ENCODE measurements around the gene NXPH2.
"Not testable (repeated sequence)": the region's sequence is repeated elsewhere in the genome, so short reads cannot be mapped to it uniquely, and the experiment has no call there.

The NXPH2 gene

DNA sequence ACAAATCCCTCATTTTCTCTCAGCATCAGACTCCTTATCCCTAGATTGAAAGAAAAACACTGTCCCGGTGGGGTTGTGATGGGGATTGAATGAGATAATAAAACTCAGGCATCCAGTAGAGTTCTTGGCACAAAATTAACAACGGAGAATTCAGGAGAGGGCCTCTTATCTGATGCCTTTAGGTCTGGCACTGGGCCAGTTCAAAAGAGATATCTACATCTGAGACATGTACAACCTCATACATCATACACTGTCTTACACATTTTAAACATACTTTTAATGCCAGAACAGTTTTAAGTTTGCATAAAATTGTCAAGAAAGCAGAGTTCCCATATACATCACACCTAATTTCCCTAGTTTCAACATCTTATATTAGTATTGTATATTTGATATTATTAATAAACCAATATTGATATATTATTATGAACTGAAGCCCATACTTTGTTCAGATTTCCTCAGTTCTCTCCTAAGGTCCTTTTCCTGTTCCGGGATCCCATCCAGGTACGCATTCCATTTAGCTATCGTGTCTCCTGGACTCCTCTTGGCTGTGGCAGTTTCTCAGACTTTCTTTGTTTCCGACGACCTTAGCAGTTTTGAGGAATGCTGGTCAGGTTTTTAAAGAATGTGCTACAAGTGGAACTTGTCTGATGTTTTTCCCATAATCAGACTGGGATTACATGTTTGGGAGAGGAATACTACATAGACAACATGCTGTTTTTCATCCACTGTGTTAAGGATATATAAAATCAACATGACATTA lies 27.8 kb downstream of the NXPH2 start:
- no peak for DNase-seq

- no peak for DNase-seq
These were observed 35.5 kb downstream of the NXPH2 start for GRCh38 chr2:138744713-138745112.

GRCh38 chr2:138742441-138743057 lies 37.6 kb downstream of the NXPH2 start:
- no peak for DNase-seq

DNA sequence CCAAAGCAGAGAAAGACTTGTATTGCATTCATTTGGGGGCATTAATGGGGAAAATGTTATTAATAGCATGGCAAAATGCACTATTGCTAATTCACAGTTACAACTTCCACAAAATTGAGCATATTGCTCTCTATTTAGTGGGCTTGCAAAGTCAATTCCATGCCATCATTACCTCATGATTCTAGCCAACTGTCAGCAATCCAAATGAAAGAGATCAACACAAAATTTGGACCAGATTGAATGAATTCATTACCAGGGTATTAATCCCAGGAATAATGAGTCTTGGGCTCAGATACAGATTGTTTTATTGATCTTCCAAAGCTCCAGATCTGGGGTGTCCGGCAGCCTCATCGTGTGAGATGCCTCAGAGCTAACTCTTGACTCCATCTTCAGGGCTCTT lies 38.3 kb downstream of the NXPH2 start:
- no peak for DNase-seq

- DNase-seq: not testable (repeated sequence)
These were observed 43.1 kb downstream of the NXPH2 start for GRCh38 chr2:138737009-138737554.

GRCh38 chr2:138732651-138733050 lies 47.5 kb downstream of the NXPH2 start:
- DNase-seq: no peak

DNA sequence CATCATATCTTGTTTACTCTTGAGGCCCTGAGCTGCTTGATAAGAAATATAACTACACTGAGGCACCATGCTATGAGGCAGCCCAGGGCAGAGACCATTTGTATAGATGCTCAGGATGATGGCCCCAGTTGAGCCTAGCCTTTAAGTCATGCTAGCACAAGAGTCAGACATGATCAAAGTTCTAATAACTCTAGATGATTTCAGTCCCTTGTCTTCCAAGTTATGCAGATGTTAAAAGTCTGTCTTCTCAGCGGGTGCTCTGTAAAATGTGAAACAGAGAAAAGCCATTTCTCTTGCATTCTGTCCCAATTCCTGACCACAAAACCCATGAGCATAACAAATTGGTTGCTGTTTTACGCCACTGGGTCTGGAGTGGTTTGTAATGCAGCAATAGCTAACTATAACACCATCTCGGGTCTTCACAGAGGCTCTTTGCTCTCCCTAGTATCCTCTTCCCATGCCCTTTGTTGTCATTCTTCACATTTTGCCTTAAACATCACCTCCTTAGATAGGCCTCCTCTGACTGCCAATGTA lies 49.6 kb downstream of the NXPH2 start:
- DNase-seq: no peak

- DNase-seq: no peak
These were observed 52.2 kb downstream of the NXPH2 start for GRCh38 chr2:138727956-138728355.

GRCh38 chr2:138726681-138727080 lies 53.5 kb downstream of the NXPH2 start:
- DNase-seq: no peak

DNA sequence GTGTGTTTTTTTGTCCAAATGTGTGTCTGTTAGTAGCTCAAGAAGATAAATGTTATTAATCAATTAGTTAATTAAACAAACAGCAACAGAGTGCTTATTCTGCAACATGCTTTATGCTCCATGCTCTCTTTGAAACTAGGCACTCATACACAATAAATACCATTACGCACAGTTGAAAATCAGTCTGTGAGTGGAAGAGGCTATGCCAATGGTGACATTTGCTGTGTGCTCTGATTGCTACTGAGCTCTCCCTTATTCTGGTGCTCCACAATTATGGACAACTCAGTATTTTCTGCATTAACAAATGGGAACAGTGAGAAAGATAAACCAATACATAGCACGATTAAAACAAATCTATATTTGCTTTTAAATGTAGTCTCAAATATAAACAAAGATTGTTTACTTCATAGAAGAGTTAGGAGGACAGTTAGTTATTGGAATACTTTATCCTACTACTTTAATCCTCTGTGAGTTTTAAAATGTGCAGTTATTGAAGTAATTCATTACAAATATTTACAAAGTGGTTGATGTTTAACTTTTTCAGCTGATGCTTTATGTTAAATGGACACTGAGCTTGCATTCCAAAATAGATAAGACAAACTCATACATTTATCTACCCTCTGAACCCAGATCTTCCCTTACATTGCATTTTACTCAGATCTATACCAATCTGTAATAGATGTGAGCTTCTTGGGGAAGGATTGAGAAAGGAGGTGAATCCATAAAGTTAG lies 55.3 kb downstream of the NXPH2 start:
- DNase-seq: no peak

- no peak for DNase-seq
These were observed 55.9 kb downstream of the NXPH2 start for GRCh38 chr2:138724327-138724726.

DNA sequence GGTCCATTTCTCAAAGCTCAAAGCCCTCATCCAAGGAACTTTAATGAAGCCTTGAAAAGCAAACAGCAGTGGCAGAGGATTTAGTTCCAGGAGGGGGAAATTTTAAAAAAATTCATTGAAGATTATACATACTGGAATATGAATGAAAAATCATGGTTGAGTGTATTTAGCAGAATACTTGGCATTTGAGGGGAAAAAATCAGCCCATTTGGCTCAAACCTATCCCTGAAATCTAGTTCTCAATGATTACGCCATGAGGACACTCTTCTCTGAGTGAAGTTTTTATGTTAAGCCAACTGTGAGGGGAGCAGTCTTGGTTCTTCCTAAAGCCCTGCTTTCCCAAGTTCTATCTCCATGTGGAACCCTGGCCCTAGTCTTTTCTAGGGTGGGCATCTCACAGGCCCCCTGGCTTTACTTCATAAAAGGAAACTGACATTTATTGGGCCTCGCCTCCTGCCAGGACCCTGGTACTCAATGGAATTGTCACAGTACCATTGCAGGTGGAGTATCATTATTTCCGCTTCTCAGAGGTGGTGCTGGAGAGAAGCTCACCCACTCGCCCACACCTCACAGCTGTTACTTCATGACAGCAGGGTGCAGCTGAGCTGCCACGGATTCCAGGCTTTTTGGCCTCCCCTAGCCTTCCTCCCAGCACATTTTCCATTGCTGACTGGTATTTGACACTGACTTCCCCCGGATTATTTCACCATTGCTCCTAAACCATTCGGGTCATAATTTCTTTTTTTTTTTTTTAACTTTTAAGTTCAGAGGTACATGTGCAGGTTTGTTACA lies 56.8 kb downstream of the NXPH2 start:
- DNase-seq: no peak

DNA sequence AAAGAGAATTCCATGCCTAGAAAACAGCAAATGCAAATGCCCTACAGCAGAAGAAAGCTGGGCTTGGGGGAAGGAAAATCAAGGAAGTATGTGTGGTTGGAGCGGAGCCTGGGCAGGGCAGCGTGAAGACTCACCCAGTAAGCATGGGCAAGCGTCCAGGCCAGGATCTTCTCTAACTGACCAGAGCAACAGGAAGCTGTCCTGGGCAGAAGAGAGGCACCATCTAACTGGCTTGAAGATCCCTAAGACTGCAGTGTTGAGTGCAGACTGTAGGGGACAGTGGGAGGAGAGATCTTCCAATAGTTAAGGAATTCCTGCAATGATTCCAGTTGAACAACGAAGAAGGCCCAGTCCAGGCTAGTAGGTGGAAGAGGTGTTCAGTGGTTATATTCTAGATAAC lies 57.9 kb downstream of the NXPH2 start:
- no peak for DNase-seq

DNA sequence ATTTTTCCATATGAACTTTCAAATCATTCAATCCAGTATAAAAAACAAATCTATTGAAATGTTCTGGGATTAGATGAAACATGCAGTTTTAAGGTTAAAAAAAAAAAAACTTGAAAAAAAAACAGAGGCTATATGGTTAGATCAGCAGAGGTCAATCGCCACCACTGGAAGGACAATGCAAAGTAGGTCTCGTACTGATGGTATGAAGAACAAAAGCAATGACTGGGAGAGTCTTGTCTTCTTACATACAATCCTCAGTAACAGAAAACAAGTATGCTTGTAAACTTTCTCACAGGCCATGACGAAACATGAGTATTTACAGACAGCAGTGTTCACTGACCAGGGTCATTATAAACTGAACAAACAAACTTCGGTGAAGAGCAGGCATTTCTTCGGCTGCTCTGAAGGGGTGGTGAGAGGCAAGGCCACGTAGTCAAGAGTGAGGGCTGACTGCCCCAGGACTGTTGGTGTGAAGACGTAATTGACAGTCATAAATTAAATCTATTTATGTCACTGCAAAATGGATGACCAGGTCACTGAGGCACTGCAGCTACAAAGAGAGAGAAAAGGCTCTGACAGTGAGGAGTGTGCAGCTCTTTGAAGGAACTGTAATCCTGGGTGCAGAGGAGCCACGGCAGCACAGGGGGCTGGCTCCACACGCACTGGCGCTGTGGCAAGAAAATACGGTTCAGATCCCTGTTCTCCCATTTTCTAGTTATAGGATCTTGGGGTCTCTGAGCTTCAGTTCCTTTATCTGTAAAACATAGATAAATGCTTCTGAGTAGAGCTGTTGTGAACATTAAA lies 60.0 kb downstream of the NXPH2 start:
- DNase-seq: no peak

GRCh38 chr2:138718405-138718804 lies 61.8 kb downstream of the NXPH2 start:
- no peak for DNase-seq

DNA sequence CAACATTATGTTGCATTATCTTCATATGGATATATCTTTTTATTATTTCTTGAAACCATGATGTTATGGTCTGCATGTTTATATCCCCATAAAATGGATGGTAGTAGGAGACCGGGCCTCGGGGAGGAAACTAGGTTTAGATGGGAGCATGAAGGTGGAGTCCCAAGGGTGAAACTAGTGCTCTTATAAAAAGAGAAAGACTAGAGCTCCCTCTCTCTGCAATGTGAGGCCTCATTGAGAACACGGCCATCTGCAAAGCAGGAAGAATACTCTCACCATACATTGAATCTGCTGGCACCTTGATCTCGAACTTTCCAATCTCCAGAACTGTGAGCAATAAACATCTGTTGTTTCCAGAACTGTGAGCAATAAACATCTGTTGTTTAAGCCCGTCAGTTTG lies 64.0 kb downstream of the NXPH2 start:
- DNase-seq: no peak

GRCh38 chr2:138713504-138713903 lies 66.7 kb downstream of the NXPH2 start:
- no peak for DNase-seq

DNA sequence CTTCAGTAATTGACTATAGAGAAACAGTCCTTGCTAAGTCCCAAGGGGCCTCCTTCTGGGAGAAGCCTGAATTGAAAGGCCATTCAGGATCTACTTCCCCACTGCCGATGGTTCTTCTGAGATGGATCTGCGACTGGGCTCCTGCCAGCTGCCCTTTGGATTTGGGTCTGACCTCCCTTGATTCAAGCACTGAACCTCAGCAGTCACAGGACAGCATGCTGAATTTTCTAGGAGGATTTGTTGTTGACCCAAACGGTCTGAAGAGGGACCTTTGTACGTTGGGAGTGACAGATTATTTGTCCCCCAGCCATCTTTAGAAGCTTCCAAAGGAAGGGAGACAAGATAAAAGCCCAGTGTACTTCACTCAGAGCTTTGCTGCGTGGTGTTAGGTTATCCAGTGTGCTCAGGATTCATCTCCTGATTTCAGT lies 67.1 kb downstream of the NXPH2 start:
- DNase-seq: no peak

DNA sequence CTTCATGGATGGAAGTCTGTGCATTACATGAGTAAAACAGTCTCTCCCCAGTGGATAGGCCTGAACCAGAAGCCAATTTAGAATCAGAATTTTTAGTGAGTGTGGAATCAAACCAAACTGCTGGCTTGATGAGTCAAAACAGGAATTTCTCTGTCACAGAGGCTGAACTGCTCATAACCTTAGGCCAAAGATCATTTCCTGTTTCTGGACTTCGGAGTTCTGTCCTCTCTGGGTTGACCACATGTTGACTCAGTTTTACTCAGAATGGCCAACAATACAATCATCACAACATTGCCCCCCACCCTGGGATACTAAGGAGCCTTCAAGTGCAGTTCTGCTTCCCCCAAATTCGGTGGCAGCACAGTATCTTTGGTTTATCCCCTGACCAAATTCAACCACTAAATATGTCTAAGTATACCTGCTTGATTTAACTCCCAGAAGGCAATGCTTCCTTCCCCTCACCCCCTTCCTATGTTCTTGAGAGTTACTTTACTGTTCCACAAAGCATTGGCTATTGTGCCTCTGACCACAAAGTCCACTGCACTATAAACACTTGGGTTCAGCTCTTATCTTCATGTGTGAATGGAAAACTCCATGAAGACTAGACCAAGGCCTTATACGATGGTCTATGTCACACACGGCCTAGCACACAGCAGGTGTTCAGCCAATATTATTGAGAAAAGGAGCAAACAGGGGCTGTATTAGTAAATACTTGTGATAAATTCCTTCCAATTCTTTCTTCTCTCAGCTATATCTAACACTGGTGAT lies 67.8 kb downstream of the NXPH2 start:
- peak in 2 of 4 experiments; percentile 48 to 50 for DNase-seq

GRCh38 chr2:138711812-138712211 lies 68.4 kb downstream of the NXPH2 start:
- DNase-seq: no peak

Measured in suppressor macrophage (primary cell).